Neural crest cell (in vitro differentiated cells): ENCODE data around the gene ZSCAN20. TPM values are rescaled to one million over a fixed set of nuclear protein-coding genes. Genes with fewer than 3 reads are reported as not detected.

Experiments used
- DNase-seq: peaks from one replicate; pipeline ENCODE4 v3.0.0; 2021; ENCODE audit warnings: low read depth, mixed read lengths, low spot score
- H3K27ac Mint-ChIP-seq: one replicate; pipeline ENCODE4 v1.8.0; 2021; ENCODE audit warnings: mild to moderate bottlenecking, mixed read lengths; ENCODE audit not compliant: unreplicated experiment
- H3K27me3 Mint-ChIP-seq: 2 replicates; pipeline ENCODE4 v1.8.0; 2021; ENCODE audit warnings: low read depth, mild to moderate bottlenecking, mixed read lengths
- H3K36me3 Mint-ChIP-seq: 2 replicates; pipeline ENCODE4 v1.8.0; 2021; ENCODE audit warnings: low read depth, mild to moderate bottlenecking, mixed read lengths
- H3K4me1 Mint-ChIP-seq: 2 replicates; pipeline ENCODE4 v1.8.0; 2021; ENCODE audit warnings: mixed read lengths
- H3K4me3 Mint-ChIP-seq: one replicate; pipeline ENCODE4 v1.8.0; 2021; ENCODE audit warnings: mild to moderate bottlenecking, mixed read lengths
- H3K9me3 Mint-ChIP-seq: 2 replicates; pipeline ENCODE4 v1.8.0; 2021; ENCODE audit warnings: mixed read lengths
- total RNA-seq: library from RNA; stranded (reverse); gene quantifications from 2 replicates; pipeline ENCODE4 v1.2.1, GENCODE V29; 2021
- TF ChIP-seq, protein P1 (sequence below): fragments of 200-600 bp; sonication (generic); conservative IDR thresholded peaks from 2 replicates; pipeline ENCODE4 v1.5.0; 2021; ENCODE audit warnings: antibody characterized with exemption, mild to moderate bottlenecking

The ZSCAN20 gene
- total RNA-seq, 1 donor from 2014 or later: 7.0 TPM

- H3K36me3 Mint-ChIP-seq: no peaks in the 10 kb centered on the region
- DNase-seq: no peak
- H3K4me1 Mint-ChIP-seq: peaks cover 10% of the 10 kb centered on the region
- H3K27me3 Mint-ChIP-seq: no peaks in the 10 kb centered on the region
- no peaks in the 10 kb centered on the region for H3K9me3 Mint-ChIP-seq
- no peak overlapping the region for H3K27ac Mint-ChIP-seq
- TF ChIP-seq, protein P1, sequence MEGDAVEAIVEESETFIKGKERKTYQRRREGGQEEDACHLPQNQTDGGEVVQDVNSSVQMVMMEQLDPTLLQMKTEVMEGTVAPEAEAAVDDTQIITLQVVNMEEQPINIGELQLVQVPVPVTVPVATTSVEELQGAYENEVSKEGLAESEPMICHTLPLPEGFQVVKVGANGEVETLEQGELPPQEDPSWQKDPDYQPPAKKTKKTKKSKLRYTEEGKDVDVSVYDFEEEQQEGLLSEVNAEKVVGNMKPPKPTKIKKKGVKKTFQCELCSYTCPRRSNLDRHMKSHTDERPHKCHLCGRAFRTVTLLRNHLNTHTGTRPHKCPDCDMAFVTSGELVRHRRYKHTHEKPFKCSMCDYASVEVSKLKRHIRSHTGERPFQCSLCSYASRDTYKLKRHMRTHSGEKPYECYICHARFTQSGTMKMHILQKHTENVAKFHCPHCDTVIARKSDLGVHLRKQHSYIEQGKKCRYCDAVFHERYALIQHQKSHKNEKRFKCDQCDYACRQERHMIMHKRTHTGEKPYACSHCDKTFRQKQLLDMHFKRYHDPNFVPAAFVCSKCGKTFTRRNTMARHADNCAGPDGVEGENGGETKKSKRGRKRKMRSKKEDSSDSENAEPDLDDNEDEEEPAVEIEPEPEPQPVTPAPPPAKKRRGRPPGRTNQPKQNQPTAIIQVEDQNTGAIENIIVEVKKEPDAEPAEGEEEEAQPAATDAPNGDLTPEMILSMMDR: no peak
- H3K4me3 Mint-ChIP-seq: no peak overlapping the region
These were observed 6.3 kb upstream of the ZSCAN20 start for GRCh38 chr1:33466159-33466558.

DNA sequence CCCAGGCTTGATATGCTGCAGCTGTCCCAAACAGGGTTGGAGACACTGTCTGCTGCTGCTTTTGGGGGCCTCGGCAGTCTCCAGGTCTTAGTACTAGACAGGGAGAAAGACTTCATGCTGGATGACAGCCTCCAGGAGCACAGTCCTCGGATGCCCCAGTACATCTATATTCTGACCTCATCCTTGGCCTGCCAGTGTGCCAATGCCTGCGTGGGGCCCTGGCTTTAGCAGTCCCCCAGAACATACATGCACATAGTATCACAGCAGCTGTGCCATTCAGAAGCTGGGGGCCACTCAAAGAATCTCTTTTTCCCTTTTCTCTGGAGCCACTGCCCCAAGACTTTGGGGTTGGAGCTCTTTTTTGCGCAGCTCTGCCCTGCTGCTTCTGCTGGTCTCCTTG is 4.4 kb upstream of the ZSCAN20 start:
- H3K9me3 Mint-ChIP-seq: no peaks in the 10 kb centered on the region
- H3K27ac Mint-ChIP-seq: no peak overlapping the region
- H3K27me3 Mint-ChIP-seq: no peaks in the 10 kb centered on the region
- H3K4me3 Mint-ChIP-seq: no peak overlapping the region
- DNase-seq: no peak
- TF ChIP-seq, protein P1: no peak
- H3K4me1 Mint-ChIP-seq: peaks cover 17% of the 10 kb centered on the region
- no peaks in the 10 kb centered on the region for H3K36me3 Mint-ChIP-seq

DNA sequence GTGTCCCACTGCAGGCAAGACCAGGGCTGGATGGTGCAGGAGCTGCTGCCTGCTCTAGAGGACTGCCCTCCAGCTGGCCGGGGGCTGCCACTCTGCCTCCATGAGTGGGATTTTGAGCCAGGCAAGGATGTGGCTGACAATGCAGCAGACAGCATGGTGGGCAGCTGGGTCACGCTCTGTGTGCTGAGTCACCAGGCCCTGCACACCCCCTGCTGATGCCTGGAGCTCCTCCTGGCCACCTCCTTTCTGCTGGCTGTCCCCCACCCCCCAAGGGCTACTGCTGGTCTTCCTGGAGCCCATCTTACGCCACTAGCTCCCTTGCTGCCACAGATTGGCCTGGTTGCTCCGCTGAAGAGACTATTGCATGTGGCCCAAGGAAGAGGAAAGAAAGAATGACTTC is 3.9 kb upstream of the ZSCAN20 start:
- Mint-ChIP-seq H3K4me3 (no peak overlapping the region), H3K36me3 (no peaks in the 10 kb centered on the region), H3K4me1 (peaks cover 22% of the 10 kb centered on the region), H3K9me3 (no peaks in the 10 kb centered on the region), H3K27me3 (no peaks in the 10 kb centered on the region), H3K27ac (no peak overlapping the region)
- DNase-seq: no peak
- TF ChIP-seq, protein P1: no peak

DNA sequence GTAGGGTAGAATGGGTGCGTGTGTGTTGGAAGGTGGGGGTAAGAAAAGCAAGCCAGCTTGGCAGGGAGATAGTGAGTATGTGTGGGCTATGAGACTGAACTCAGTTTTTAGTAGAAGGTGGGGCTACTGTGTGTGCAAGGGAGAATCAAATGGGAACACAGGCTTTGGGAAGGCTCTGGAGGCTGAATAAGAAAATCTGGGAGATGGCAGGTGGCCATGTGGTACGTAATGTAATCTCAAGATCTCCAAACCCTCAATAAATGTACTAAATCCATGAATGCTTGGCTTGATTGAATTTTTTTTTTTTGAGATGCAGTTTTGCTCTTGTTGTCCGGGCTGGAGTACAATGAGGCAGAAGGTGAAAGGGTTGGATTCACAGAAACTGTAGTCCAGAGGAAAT is 3.5 kb upstream of the ZSCAN20 start:
- no peak for DNase-seq
- Mint-ChIP-seq H3K36me3 (no peaks in the 10 kb centered on the region), H3K27ac (no peak overlapping the region), H3K9me3 (no peaks in the 10 kb centered on the region), H3K4me3 (no peak overlapping the region), H3K4me1 (peaks cover 24% of the 10 kb centered on the region), H3K27me3 (no peaks in the 10 kb centered on the region)
- TF ChIP-seq, protein P1: no peak

DNA sequence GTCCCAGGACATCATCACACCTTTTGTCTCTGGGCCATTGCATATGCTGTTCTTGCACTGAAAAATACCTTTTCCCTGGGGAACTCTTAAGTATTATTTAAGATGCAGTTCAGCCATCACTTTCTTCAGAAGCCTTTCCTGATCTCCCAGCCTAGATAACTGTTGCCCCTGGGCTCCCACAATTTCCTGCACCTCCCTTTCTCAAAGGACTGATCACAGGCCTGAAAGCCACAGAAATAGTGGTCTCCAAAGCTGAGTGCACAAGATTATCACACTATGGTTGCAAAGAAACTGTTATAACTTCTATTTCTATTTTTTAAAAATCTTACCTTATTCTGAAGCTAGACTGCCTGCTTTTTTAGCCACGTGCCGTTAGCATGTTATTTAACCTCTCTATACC is 2.8 kb upstream of the ZSCAN20 start:
- Mint-ChIP-seq H3K4me1 (peaks cover 24% of the 10 kb centered on the region), H3K36me3 (no peaks in the 10 kb centered on the region), H3K9me3 (no peaks in the 10 kb centered on the region), H3K27ac (no peak overlapping the region), H3K4me3 (no peak overlapping the region), H3K27me3 (no peaks in the 10 kb centered on the region)
- no peak for DNase-seq
- TF ChIP-seq, protein P1: no peak
